Gastroesophageal sphincter (tissue), 4 donors: Measurements from ENCODE around the gene CDH22. TPM values are rescaled to one million over a fixed set of nuclear protein-coding genes. Genes with fewer than 3 reads are reported as not detected.

ENCODE experiments used
- ATAC-seq: fragments of 150-250 bp; one replicate; pipeline ENCODE4 v1.9.1; 2016; ENCODE audit warnings: mild to moderate bottlenecking, moderate library complexity
- H3K27ac ChIP-seq, 4 donors: fragments of 200-600 bp; sonication (generic) in 3 of 4; 1 replicate in 3 of 4; 2 replicates in 1 of 4; pipeline ENCODE4 v1.5.1; 2016 to 2019
- H3K27me3 ChIP-seq: fragments of 200-600 bp; sonication (generic); one replicate; pipeline ENCODE4 v1.5.1; 2019
- H3K36me3 ChIP-seq, 2 donors: fragments of 200-600 bp; sonication (generic); one replicate each; pipeline ENCODE4 v1.5.1; 2019; ENCODE audit warnings: control low read depth in 1 of 2
- H3K4me1 ChIP-seq, 3 donors: fragments of 200-600 bp; sonication (generic); 1 replicate in 2 of 3; 2 replicates in 1 of 3; pipeline ENCODE4 v1.5.1; 2016 to 2019; ENCODE audit warnings: control low read depth in 2 of 3
- H3K4me3 ChIP-seq, 2 donors: fragments of 200-600 bp; sonication (generic); one replicate each; pipeline ENCODE4 v1.5.1; 2019; ENCODE audit warnings: mild to moderate bottlenecking in 1 of 2, moderate library complexity in 1 of 2
- H3K9me3 ChIP-seq, 3 donors: fragments of 200-600 bp; sonication (generic); one replicate each; pipeline ENCODE4 v1.5.1; 2017 to 2019; ENCODE audit warnings: control low read depth in 2 of 3
- CTCF ChIP-seq, 4 experiments: fragments of 200-600 bp in 2 of 4; fragments of 450-650 bp in 2 of 4; sonication (generic) in 1 of 4; IDR thresholded peaks; one replicate each; pipeline ENCODE4 v1.5.1; 2017 to 2019; ENCODE audit warnings: antibody characterized with exemption in 4 of 4, mild to moderate bottlenecking in 2 of 4, moderate library complexity in 2 of 4
- EP300 ChIP-seq: sonication (generic); formaldehyde crosslinking; IDR thresholded peaks from one replicate; pipeline ENCODE4 v1.6.1; 2017; ENCODE audit warnings: antibody characterized with exemption, mild to moderate bottlenecking
- POLR2A ChIP-seq, 2 donors: fragments of 450-650 bp; IDR thresholded peaks; one replicate each; pipeline ENCODE4 v1.6.1; 2017; ENCODE audit warnings: antibody characterized with exemption in 2 of 2, mild to moderate bottlenecking in 2 of 2, moderate library complexity in 1 of 2
- POLR2AphosphoS5 ChIP-seq: sonication (generic); formaldehyde crosslinking; IDR thresholded peaks from one replicate; pipeline ENCODE4 v1.6.1; 2017; ENCODE audit warnings: antibody characterized with exemption
- WGBS, 2 donors: methylation state at CpG; one replicate each; pipeline ENCODE4 v1.1.5; 2018; ENCODE audit warnings: low coverage in 1 of 2; 5-methylcytosine and 5-hydroxymethylcytosine counted together
- total RNA-seq, 4 donors: library from RNA; depleted of rRNA; stranded (reverse); fragments of >200 nt; gene quantifications; one replicate each; pipeline ENCODE4 v1.1.0, GENCODE V29; 2016

CDH22 gene
- total RNA-seq, 4 donors from 2014 or later, result 0.15 TPM; not detected in 3

- TF ChIP-seq CTCF (IDR thresholded peaks at IDR 0.05), result no peak
- TF ChIP-seq POLR2AphosphoS5, result no peak
- TF ChIP-seq POLR2A (IDR thresholded peaks at IDR 0.05), result no peak
- no peak for TF ChIP-seq EP300
- no peaks in the 10 kb centered on the region for H3K36me3 ChIP-seq
- no peaks in the 10 kb centered on the region for H3K9me3 ChIP-seq
- no peak overlapping the region for H3K27ac ChIP-seq
- no peak for ATAC-seq
- H3K4me3 ChIP-seq, result no peak overlapping the region
- peaks cover 0 to 3% (median 0%) of the 10 kb centered on the region in 3 donors for H3K4me1 ChIP-seq
- peaks cover 97% of the 10 kb centered on the region for H3K27me3 ChIP-seq
- 70% methylated on average over 3 of the region's 5 CpGs; no CpG with 5 or more reads in 1 of the 2 donors for WGBS, 2 donors
Observed at GRCh38 chr20:46137816-46138215, 170.5 kb downstream of the CDH22 start.

- no peak for TF ChIP-seq POLR2AphosphoS5
- TF ChIP-seq CTCF (IDR thresholded peaks at IDR 0.05), result no peak
- TF ChIP-seq POLR2A (IDR thresholded peaks at IDR 0.05), result no peak
- no peak for TF ChIP-seq EP300
- Histone ChIP-seq H3K27ac (no peak overlapping the region), H3K27me3 (peaks cover 98% of the 10 kb centered on the region), H3K9me3 (no peaks in the 10 kb centered on the region), H3K4me3 (no peak overlapping the region), H3K4me1 (peaks cover 0 to 10% (median 0%) of the 10 kb centered on the region in 3 donors), H3K36me3 (no peaks in the 10 kb centered on the region)
- 33 to 56% methylated on average over 6 to 9 of the region's 12 CpGs for WGBS, 2 donors
- ATAC-seq, result no peak
Observed at GRCh38 chr20:46135856-46136633, 172.3 kb downstream of the CDH22 start.

- Histone ChIP-seq H3K4me3 (no peak overlapping the region), H3K4me1 (peaks cover 0 to 21% (median 0%) of the 10 kb centered on the region in 3 donors), H3K36me3 (no peaks in the 10 kb centered on the region), H3K9me3 (no peaks in the 10 kb centered on the region), H3K27ac (no peak overlapping the region), H3K27me3 (peaks cover 98% of the 10 kb centered on the region)
- ATAC-seq, result no peak
- 77 to 88% methylated on average over 6 to 7 of the region's 7 CpGs for WGBS, 2 donors
- TF ChIP-seq EP300 (no peak), POLR2AphosphoS5 (no peak), POLR2A (IDR thresholded peaks at IDR 0.05) (no peak), CTCF (IDR thresholded peaks at IDR 0.05) (no peak)
Observed at GRCh38 chr20:46134716-46135115, 173.6 kb downstream of the CDH22 start.

- Histone ChIP-seq H3K9me3 (no peaks in the 10 kb centered on the region), H3K4me3 (no peak overlapping the region), H3K27ac (no peak overlapping the region), H3K36me3 (no peaks in the 10 kb centered on the region), H3K4me1 (peaks cover 0 to 21% (median 0%) of the 10 kb centered on the region in 3 donors), H3K27me3 (peaks cover 92% of the 10 kb centered on the region)
- TF ChIP-seq POLR2A (IDR thresholded peaks at IDR 0.05) (no peak), CTCF (IDR thresholded peaks at IDR 0.05) (no peak), EP300 (no peak), POLR2AphosphoS5 (no peak)
- WGBS, 2 donors, result 70% methylated on average over 5 of the region's 11 CpGs; no CpG with 5 or more reads in 1 of the 2 donors
- ATAC-seq, result no peak
Observed at GRCh38 chr20:46133886-46134654, 174.2 kb downstream of the CDH22 start.
